ENCODE measurements around the gene ANO1.
A peak's percentile ranks its signal among the peaks of the same experiment; 100 is the strongest.

Gene ANO1

GRCh38 chr11:70080763-70081162 is 2.6 kb downstream of the ANO1 start:
- H3K27ac ChIP-seq (ENCODE audit: low read depth, low read length, poor library complexity, severe bottlenecking), result no peak overlapping the region
- no peaks in the 10 kb centered on the region for H3K27me3 ChIP-seq (ENCODE audit: insufficient read depth, low read length)
- H3K9ac ChIP-seq (ENCODE audit: low read length), result no peak overlapping the region
- no peaks in the 10 kb centered on the region for H3K4me1 ChIP-seq (ENCODE audit: insufficient read depth, low read length, severe bottlenecking)
- TF ChIP-seq EZH2 (IDR thresholded peaks at IDR 0.05; ENCODE audit: borderline replicate concordance, low read length) (no peak), CTCF (IDR thresholded peaks at IDR 0.05; ENCODE audit: low read length) (no peak)
- H3K4me3 ChIP-seq (ENCODE audit: low read depth, low read length, poor library complexity, severe bottlenecking), result no peak overlapping the region
- no peaks in the 10 kb centered on the region for H3K9me2 ChIP-seq (ENCODE audit: low read depth, low read length)
- H2AFZ ChIP-seq (ENCODE audit: low read length), result no peak overlapping the region
- no peaks in the 10 kb centered on the region for H4K20me1 ChIP-seq (ENCODE audit: insufficient read depth, low read length)
- H3F3A ChIP-seq (ENCODE audit: insufficient read depth, low read length), result no peaks in the 10 kb centered on the region
- H3K36me3 ChIP-seq (ENCODE audit: insufficient read depth, low read length), result no peaks in the 10 kb centered on the region
- no peak overlapping the region for H3K4me2 ChIP-seq (ENCODE audit: low read length)
- no peaks in the 10 kb centered on the region for H3K79me2 ChIP-seq (ENCODE audit: insufficient read depth, low read length)
- no peaks in the 10 kb centered on the region for H3K9me3 ChIP-seq (ENCODE audit: low read length)

- H3F3A ChIP-seq (ENCODE audit: insufficient read depth, low read length), result no peaks in the 10 kb centered on the region
Observed at GRCh38 chr11:70082829-70083228, 4.7 kb downstream of the ANO1 start.

GRCh38 chr11:70084046-70084984 is 6.2 kb downstream of the ANO1 start:
- Histone ChIP-seq H4K20me1 (ENCODE audit: insufficient read depth, low read length) (no peaks in the 10 kb centered on the region), H3K36me3 (ENCODE audit: insufficient read depth, low read length) (no peaks in the 10 kb centered on the region), H3F3A (ENCODE audit: insufficient read depth, low read length) (no peaks in the 10 kb centered on the region), H3K4me3 (ENCODE audit: low read depth, low read length, poor library complexity, severe bottlenecking) (no peak overlapping the region), H2AFZ (ENCODE audit: low read length) (no peak overlapping the region), H3K27ac (ENCODE audit: low read depth, low read length, poor library complexity, severe bottlenecking) (no peak overlapping the region), H3K27me3 (ENCODE audit: insufficient read depth, low read length) (no peaks in the 10 kb centered on the region), H3K9me3 (ENCODE audit: low read length) (no peaks in the 10 kb centered on the region), H3K4me2 (ENCODE audit: low read length) (no peak overlapping the region), H3K79me2 (ENCODE audit: insufficient read depth, low read length) (no peaks in the 10 kb centered on the region), H3K9me2 (ENCODE audit: low read depth, low read length) (no peaks in the 10 kb centered on the region), H3K4me1 (ENCODE audit: insufficient read depth, low read length, severe bottlenecking) (no peaks in the 10 kb centered on the region), H3K9ac (ENCODE audit: low read length) (no peak overlapping the region)
- TF ChIP-seq CTCF (IDR thresholded peaks at IDR 0.05; ENCODE audit: low read length), result no peak

More at GRCh38 chr11:70082829-70083228, 4.7 kb downstream of the ANO1 start:
- H3K9me2 ChIP-seq (ENCODE audit: low read depth, low read length), result no peaks in the 10 kb centered on the region
- H3K27me3 ChIP-seq (ENCODE audit: insufficient read depth, low read length), result no peaks in the 10 kb centered on the region
- H3K36me3 ChIP-seq (ENCODE audit: insufficient read depth, low read length), result no peaks in the 10 kb centered on the region
- no peaks in the 10 kb centered on the region for H3K79me2 ChIP-seq (ENCODE audit: insufficient read depth, low read length)
- no peaks in the 10 kb centered on the region for H3K4me1 ChIP-seq (ENCODE audit: insufficient read depth, low read length, severe bottlenecking)
- no peak overlapping the region for H3K4me3 ChIP-seq (ENCODE audit: low read depth, low read length, poor library complexity, severe bottlenecking)
- H3K9me3 ChIP-seq (ENCODE audit: low read length), result no peaks in the 10 kb centered on the region
- TF ChIP-seq EZH2 (IDR thresholded peaks at IDR 0.05; ENCODE audit: borderline replicate concordance, low read length) (no peak), CTCF (IDR thresholded peaks at IDR 0.05; ENCODE audit: low read length) (peak; percentile 37; the same call in 1 of the 2 replicates)
- H3K4me2 ChIP-seq (ENCODE audit: low read length), result no peak overlapping the region
- H2AFZ ChIP-seq (ENCODE audit: low read length), result no peak overlapping the region
- no peaks in the 10 kb centered on the region for H4K20me1 ChIP-seq (ENCODE audit: insufficient read depth, low read length)
- no peak overlapping the region for H3K9ac ChIP-seq (ENCODE audit: low read length)
- H3K27ac ChIP-seq (ENCODE audit: low read depth, low read length, poor library complexity, severe bottlenecking), result no peak overlapping the region
